Ascending aorta (tissue), 2 donors: Measurements from ENCODE around the gene EHBP1L1. TPM values are rescaled to one million over a fixed set of nuclear protein-coding genes. Genes with fewer than 3 reads are reported as not detected.
A peak's percentile ranks its signal among the peaks of the same experiment; 100 is the strongest.

ENCODE experiments used
- DNase-seq, 2 donors: peaks; one replicate each; pipeline ENCODE4 v3.0.0-alpha.2; 2019; ENCODE audit warnings: low spot score in 2 of 2
- H3K27ac ChIP-seq, 2 donors: fragments of 200-600 bp; sonication (generic); one replicate each; pipeline ENCODE4 v1.5.1; 2016 to 2017; ENCODE audit warnings: mild to moderate bottlenecking in 1 of 2
- H3K27me3 ChIP-seq: fragments of 200-600 bp; sonication (generic); one replicate; pipeline ENCODE4 v1.5.1; 2017
- H3K36me3 ChIP-seq, 2 donors: fragments of 200-600 bp; sonication (generic); one replicate each; pipeline ENCODE4 v1.5.1; 2016
- H3K4me1 ChIP-seq, 2 donors: fragments of 200-600 bp; sonication (generic); one replicate each; pipeline ENCODE4 v1.5.1; 2016 to 2017; ENCODE audit warnings: mild to moderate bottlenecking in 1 of 2
- H3K4me3 ChIP-seq, 2 donors: fragments of 200-600 bp; sonication (generic); one replicate each; pipeline ENCODE4 v1.5.1; 2016 to 2017; ENCODE audit warnings: mild to moderate bottlenecking in 1 of 2
- H3K9me3 ChIP-seq, 2 donors: fragments of 200-600 bp; sonication (generic); one replicate each; pipeline ENCODE4 v1.5.1; 2016
- intact Hi-C: fragments of 100-400 bp; cut with DNase I; formaldehyde crosslinking; loops from one replicate; pipeline ENCODE4 v1.15.1; 2023
- total RNA-seq: library from RNA; depleted of rRNA; stranded (reverse); fragments of >200 nt; gene quantifications from one replicate; pipeline ENCODE4 v1.1.0, GENCODE V29; 2016
- TF ChIP-seq, protein P1 (sequence below), 3 experiments: fragments of 200-600 bp in 2 of 3; fragments of 450-650 bp in 1 of 3; sonication (generic) in 2 of 3; IDR thresholded peaks; one replicate each; pipeline ENCODE4 v1.5.1; 2016 to 2019; ENCODE audit warnings: antibody characterized with exemption in 3 of 3, mild to moderate bottlenecking in 1 of 3, moderate library complexity in 1 of 3

Gene EHBP1L1
- total RNA-seq, 1 donor from 2014 or later: 418 TPM

DNA sequence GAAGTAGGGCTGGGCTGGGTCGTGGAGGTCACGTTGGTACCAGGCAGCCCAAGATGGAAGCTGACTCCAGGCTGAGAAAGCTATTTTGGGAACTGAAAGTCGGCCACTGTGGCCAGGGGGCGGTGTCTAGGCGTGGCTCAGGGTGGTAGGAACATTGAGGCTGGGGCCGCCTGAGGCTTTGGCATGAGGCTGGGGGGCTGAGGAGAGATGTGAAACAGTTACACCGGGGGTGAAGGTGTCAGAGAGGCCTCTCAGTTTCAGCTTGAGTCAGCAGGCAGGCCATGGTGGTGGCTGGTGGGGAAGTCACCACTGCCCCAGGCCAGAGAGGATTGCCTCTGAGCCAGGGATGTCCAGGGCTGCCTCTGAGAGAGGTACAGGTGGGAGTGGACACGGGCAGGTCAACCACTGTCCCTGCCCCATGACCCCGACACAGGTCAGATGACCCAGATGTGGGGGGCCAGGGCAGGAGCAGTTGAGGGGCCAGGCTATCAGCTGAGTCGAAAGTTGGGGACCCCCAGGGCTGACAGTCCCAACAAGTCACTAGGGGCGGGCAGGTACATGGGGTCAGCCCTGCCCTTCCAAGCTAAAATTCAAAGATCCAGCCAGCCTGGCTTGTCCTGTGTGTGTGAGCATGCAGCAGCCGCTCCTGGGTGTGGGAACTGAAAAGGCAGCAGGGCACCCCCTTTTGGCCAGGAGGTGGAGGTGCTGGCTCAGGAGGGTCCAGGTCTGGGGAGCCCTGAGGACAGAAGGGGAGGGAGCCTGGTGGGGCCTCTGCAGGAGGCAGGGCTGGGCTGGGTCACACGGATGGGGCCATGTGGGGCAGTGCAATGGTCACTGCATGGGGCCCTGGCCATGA is 12.6 kb downstream of the EHBP1L1 start:
- Histone ChIP-seq H3K4me3 (no peak overlapping the region), H3K4me1 (peaks cover 22 to 30% of the 10 kb centered on the region in 2 donors), H3K27me3 (no peaks in the 10 kb centered on the region), H3K9me3 (no peaks in the 10 kb centered on the region), H3K36me3 (peaks cover 73 to 79% of the 10 kb centered on the region in 2 donors), H3K27ac (peak overlapping the region; percentile 73 to 76)
- no peak for DNase-seq
- intact Hi-C loops: no loop called here
- TF ChIP-seq, protein P1, sequence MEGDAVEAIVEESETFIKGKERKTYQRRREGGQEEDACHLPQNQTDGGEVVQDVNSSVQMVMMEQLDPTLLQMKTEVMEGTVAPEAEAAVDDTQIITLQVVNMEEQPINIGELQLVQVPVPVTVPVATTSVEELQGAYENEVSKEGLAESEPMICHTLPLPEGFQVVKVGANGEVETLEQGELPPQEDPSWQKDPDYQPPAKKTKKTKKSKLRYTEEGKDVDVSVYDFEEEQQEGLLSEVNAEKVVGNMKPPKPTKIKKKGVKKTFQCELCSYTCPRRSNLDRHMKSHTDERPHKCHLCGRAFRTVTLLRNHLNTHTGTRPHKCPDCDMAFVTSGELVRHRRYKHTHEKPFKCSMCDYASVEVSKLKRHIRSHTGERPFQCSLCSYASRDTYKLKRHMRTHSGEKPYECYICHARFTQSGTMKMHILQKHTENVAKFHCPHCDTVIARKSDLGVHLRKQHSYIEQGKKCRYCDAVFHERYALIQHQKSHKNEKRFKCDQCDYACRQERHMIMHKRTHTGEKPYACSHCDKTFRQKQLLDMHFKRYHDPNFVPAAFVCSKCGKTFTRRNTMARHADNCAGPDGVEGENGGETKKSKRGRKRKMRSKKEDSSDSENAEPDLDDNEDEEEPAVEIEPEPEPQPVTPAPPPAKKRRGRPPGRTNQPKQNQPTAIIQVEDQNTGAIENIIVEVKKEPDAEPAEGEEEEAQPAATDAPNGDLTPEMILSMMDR (IDR thresholded peaks at IDR 0.05): peak; percentile 32 to 49 (median 44)

DNA sequence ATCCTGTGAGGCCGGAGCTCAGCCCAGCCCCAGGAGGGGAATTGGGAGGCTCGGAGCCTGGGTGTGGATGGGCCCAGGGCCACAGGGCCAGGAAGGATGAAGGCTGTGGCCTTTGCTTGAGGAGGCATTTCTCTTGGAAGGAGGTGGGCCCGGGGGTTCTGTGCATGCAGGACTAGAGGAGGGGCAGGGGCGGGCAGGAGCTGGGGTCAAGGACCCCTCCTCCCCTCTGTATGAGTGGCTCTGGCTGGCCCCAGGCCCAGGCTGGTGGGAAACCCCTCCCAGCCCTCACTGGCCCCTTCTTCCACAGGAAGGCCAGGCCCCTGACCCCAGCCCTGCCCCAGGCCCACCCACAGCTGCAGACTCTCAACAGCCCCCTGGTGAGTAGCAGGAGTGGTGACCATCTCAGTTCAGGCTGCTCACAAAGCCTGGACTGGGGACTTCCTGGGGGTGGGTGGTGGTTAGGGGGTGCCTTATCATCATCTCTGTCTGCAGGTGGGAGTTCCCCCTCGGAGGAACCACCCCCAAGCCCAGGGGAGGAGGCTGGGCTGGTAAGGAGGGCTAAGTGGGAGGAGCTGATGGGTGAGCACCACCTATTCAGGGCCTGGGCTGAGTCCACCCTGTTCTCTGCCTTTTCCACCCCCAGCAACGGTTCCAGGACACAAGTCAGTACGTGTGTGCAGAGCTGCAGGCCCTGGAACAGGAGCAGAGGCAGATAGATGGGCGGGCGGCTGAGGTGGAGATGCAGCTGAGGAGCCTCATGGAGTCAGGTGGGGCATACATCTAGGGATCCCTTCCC is 13.8 kb downstream of the EHBP1L1 start:
- H3K36me3 ChIP-seq: peaks cover 62 to 70% of the 10 kb centered on the region in 2 donors
- no peak for DNase-seq
- peak overlapping the region in 1 of 2 donors; percentile 20 for H3K27ac ChIP-seq
- no peaks in the 10 kb centered on the region for H3K9me3 ChIP-seq
- TF ChIP-seq, protein P1 (IDR thresholded peaks at IDR 0.05): no peak
- H3K27me3 ChIP-seq: no peaks in the 10 kb centered on the region
- no peak overlapping the region for H3K4me3 ChIP-seq
- intact Hi-C loops: no loop called here
- H3K4me1 ChIP-seq: peaks cover 22 to 30% of the 10 kb centered on the region in 2 donors

DNA sequence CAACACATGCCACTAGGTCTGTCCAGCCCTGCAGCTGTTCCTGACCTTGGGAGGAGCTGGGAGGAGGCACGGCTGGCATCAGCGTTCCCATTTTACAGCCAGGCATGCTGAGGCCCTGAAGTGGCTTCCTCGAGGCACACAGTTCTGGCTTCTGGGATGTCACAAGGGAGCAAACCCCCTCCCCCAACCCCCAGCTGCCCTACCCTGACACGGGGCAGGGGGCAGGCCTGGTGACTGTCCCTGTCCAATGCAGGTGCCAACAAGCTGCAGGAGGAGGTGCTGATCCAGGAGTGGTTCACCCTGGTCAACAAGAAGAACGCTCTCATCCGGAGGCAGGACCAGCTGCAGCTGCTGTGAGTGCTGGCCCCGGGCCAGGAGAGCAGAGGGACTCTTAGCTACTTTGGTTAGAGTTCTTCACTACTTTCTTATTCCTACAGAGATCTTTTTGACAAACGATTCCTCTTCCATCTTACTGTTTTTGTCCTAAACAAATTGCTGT is 14.4 kb downstream of the EHBP1L1 start:
- intact Hi-C loops: no loop called here
- Histone ChIP-seq H3K9me3 (no peaks in the 10 kb centered on the region), H3K27ac (no peak overlapping the region), H3K4me3 (no peak overlapping the region), H3K4me1 (peaks cover 22 to 30% of the 10 kb centered on the region in 2 donors), H3K36me3 (peaks cover 58 to 66% of the 10 kb centered on the region in 2 donors), H3K27me3 (no peaks in the 10 kb centered on the region)
- no peak for DNase-seq
- TF ChIP-seq, protein P1 (IDR thresholded peaks at IDR 0.05): no peak

DNA sequence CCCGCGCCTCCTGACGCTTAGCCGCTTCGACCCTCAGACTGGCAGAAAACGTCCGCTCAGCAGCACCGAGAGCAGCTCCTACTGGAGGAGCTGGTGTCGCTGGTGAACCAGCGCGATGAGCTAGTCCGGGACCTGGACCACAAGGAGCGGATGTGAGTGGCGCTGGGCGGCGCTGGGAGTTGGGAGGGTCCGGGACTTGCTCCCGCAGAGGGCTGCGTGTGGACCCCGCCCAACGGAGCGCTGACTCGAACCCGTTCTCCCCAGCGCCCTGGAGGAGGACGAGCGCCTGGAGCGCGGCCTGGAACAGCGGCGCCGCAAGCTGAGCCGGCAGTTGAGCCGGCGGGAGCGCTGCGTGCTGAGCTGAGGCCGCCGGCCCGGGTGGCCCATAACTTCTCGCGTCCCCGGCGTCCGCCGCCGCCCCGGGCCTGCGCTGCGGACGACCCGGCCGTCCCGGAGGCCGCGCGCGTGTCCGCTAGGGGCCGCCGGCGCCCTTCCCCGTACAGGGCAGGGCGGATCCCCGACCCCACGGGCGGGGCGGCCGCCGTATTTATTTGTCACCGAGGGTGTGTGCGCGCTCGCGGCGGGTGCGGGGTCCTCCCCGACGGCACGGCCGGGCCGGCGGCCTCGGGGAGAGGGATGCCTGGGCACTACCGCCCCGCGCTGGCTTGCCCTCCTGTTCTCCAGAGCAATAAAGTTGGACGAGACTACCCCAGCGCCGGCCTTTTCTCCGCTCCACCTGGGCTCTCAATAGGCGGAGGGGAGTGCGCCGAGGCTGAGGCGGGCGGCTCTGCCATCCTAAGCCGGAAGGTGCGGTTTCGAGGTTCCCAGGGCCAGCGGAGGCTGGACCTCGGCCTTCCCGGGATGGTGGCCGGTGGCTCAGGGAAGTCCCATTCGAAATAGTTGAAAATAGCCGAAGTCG is 16.3 kb downstream of the EHBP1L1 start:
- Histone ChIP-seq H3K27me3 (no peaks in the 10 kb centered on the region), H3K4me1 (peaks cover 14 to 15% of the 10 kb centered on the region in 2 donors), H3K4me3 (no peak overlapping the region), H3K27ac (no peak overlapping the region), H3K36me3 (peaks cover 47 to 50% of the 10 kb centered on the region in 2 donors), H3K9me3 (no peaks in the 10 kb centered on the region)
- intact Hi-C loops: no loop called here
- TF ChIP-seq, protein P1 (IDR thresholded peaks at IDR 0.05): no peak
- DNase-seq: no peak
